ENCODE results near the gene SLC25A13. TPM values are rescaled to one million over a fixed set of nuclear protein-coding genes. Genes with fewer than 3 reads are reported as not detected.

SLC25A13 gene
- total and polyA plus RNA-seq, 9 of the 15 experiments (the other 6 are each of a cell fraction or from before 2014, with no cell fraction given): 21.4 to 80.2 (median 58.7) TPM

DNA sequence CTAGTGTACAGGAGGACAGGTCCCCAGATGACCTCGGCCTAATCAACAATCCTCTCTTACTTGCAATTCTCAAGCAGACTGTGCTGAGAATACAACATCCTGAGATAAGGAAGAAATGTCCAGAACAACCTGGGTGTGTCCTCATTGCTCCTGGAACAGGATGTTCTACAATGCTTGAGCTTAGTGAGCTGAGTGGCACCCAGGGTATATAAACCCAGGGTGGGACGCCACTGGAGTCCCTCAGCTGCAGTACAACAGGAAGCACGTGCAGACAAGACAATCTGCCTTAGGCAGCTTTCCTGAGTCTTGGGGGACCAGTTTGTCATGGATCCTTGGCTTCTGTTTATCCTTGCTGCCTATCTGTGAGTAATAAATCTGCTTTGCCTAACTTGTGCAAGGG is 27.7 kb upstream of the SLC25A13 start (continued):
- TF ChIP-seq, protein P1, sequence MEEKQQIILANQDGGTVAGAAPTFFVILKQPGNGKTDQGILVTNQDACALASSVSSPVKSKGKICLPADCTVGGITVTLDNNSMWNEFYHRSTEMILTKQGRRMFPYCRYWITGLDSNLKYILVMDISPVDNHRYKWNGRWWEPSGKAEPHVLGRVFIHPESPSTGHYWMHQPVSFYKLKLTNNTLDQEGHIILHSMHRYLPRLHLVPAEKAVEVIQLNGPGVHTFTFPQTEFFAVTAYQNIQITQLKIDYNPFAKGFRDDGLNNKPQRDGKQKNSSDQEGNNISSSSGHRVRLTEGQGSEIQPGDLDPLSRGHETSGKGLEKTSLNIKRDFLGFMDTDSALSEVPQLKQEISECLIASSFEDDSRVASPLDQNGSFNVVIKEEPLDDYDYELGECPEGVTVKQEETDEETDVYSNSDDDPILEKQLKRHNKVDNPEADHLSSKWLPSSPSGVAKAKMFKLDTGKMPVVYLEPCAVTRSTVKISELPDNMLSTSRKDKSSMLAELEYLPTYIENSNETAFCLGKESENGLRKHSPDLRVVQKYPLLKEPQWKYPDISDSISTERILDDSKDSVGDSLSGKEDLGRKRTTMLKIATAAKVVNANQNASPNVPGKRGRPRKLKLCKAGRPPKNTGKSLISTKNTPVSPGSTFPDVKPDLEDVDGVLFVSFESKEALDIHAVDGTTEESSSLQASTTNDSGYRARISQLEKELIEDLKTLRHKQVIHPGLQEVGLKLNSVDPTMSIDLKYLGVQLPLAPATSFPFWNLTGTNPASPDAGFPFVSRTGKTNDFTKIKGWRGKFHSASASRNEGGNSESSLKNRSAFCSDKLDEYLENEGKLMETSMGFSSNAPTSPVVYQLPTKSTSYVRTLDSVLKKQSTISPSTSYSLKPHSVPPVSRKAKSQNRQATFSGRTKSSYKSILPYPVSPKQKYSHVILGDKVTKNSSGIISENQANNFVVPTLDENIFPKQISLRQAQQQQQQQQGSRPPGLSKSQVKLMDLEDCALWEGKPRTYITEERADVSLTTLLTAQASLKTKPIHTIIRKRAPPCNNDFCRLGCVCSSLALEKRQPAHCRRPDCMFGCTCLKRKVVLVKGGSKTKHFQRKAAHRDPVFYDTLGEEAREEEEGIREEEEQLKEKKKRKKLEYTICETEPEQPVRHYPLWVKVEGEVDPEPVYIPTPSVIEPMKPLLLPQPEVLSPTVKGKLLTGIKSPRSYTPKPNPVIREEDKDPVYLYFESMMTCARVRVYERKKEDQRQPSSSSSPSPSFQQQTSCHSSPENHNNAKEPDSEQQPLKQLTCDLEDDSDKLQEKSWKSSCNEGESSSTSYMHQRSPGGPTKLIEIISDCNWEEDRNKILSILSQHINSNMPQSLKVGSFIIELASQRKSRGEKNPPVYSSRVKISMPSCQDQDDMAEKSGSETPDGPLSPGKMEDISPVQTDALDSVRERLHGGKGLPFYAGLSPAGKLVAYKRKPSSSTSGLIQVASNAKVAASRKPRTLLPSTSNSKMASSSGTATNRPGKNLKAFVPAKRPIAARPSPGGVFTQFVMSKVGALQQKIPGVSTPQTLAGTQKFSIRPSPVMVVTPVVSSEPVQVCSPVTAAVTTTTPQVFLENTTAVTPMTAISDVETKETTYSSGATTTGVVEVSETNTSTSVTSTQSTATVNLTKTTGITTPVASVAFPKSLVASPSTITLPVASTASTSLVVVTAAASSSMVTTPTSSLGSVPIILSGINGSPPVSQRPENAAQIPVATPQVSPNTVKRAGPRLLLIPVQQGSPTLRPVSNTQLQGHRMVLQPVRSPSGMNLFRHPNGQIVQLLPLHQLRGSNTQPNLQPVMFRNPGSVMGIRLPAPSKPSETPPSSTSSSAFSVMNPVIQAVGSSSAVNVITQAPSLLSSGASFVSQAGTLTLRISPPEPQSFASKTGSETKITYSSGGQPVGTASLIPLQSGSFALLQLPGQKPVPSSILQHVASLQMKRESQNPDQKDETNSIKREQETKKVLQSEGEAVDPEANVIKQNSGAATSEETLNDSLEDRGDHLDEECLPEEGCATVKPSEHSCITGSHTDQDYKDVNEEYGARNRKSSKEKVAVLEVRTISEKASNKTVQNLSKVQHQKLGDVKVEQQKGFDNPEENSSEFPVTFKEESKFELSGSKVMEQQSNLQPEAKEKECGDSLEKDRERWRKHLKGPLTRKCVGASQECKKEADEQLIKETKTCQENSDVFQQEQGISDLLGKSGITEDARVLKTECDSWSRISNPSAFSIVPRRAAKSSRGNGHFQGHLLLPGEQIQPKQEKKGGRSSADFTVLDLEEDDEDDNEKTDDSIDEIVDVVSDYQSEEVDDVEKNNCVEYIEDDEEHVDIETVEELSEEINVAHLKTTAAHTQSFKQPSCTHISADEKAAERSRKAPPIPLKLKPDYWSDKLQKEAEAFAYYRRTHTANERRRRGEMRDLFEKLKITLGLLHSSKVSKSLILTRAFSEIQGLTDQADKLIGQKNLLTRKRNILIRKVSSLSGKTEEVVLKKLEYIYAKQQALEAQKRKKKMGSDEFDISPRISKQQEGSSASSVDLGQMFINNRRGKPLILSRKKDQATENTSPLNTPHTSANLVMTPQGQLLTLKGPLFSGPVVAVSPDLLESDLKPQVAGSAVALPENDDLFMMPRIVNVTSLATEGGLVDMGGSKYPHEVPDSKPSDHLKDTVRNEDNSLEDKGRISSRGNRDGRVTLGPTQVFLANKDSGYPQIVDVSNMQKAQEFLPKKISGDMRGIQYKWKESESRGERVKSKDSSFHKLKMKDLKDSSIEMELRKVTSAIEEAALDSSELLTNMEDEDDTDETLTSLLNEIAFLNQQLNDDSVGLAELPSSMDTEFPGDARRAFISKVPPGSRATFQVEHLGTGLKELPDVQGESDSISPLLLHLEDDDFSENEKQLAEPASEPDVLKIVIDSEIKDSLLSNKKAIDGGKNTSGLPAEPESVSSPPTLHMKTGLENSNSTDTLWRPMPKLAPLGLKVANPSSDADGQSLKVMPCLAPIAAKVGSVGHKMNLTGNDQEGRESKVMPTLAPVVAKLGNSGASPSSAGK (IDR thresholded peaks at IDR 0.05): peak; percentile 22; the same call in 1 of the 2 replicates
- TF ChIP-seq NCOR1 (IDR thresholded peaks at IDR 0.05) (peak; percentile 15; the same call in 1 of the 2 replicates), GABPB2 (CRISPR knock-in tag; conservative IDR thresholded peaks at IDR 0.05) (no peak), ZNF23 (CRISPR knock-in tag; IDR thresholded peaks at IDR 0.05) (no peak), GATAD2A (IDR thresholded peaks at IDR 0.05) (no peak), FOXK1 (CRISPR knock-in tag; IDR thresholded peaks at IDR 0.05; ENCODE audit: borderline replicate concordance) (no peak), SAFB (IDR thresholded peaks at IDR 0.05; ENCODE audit: borderline replicate concordance, low read depth, low read length) (no peak), ILK (tag; IDR thresholded peaks at IDR 0.05; ENCODE audit: borderline replicate concordance, low read depth) (no peak), ZNF764 (CRISPR knock-in tag; IDR thresholded peaks at IDR 0.05; ENCODE audit: low read depth) (no peak), KDM4B (IDR thresholded peaks at IDR 0.05; ENCODE audit: borderline replicate concordance in 2 of 2, low read depth in 1 of 2) (no peak), CAMTA2 (CRISPR knock-in tag; conservative IDR thresholded peaks at IDR 0.05) (no peak), CBFA2T2 (conservative IDR thresholded peaks at IDR 0.05) (0 out of 2 replicates have a peak, but pooled peaks have one; percentile 8), MYBL2 (IDR thresholded peaks at IDR 0.05; ENCODE audit: low read depth) (no peak), MYBL2 (CRISPR knock-in tag; IDR thresholded peaks at IDR 0.05; ENCODE audit: borderline replicate concordance) (no peak), CEBPB (tag; IDR thresholded peaks at IDR 0.05) (no peak), TCFL5 (CRISPR knock-in tag; conservative IDR thresholded peaks at IDR 0.05) (no peak), SMAD2 (IDR thresholded peaks at IDR 0.05; ENCODE audit: low read depth, low read length) (no peak)
- TF ChIP-seq, protein P2, sequence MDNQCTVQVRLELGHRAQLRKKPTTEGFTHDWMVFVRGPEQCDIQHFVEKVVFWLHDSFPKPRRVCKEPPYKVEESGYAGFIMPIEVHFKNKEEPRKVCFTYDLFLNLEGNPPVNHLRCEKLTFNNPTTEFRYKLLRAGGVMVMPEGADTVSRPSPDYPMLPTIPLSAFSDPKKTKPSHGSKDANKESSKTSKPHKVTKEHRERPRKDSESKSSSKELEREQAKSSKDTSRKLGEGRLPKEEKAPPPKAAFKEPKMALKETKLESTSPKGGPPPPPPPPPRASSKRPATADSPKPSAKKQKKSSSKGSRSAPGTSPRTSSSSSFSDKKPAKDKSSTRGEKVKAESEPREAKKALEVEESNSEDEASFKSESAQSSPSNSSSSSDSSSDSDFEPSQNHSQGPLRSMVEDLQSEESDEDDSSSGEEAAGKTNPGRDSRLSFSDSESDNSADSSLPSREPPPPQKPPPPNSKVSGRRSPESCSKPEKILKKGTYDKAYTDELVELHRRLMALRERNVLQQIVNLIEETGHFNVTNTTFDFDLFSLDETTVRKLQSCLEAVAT (IDR thresholded peaks at IDR 0.05): no peak

Data from K562 (cell line).